GM12875 (cell line): Measurements from ENCODE around the gene SSX2IP.

Source experiments
- H3K4me3 ChIP-seq: one replicate; pipeline ENCODE4 v1.5.1; 2011; ENCODE audit warnings: low read depth, low read length, control low read depth
- TF ChIP-seq, protein P1 (sequence below): IDR thresholded peaks from 2 replicates; pipeline ENCODE4 v1.5.1; 2011; ENCODE audit warnings: low read depth, mild to moderate bottlenecking, control low read depth, inconsistent platforms, low read length, moderate library complexity, borderline replicate concordance; ENCODE audit not compliant: insufficient read depth

Gene SSX2IP, protein sequence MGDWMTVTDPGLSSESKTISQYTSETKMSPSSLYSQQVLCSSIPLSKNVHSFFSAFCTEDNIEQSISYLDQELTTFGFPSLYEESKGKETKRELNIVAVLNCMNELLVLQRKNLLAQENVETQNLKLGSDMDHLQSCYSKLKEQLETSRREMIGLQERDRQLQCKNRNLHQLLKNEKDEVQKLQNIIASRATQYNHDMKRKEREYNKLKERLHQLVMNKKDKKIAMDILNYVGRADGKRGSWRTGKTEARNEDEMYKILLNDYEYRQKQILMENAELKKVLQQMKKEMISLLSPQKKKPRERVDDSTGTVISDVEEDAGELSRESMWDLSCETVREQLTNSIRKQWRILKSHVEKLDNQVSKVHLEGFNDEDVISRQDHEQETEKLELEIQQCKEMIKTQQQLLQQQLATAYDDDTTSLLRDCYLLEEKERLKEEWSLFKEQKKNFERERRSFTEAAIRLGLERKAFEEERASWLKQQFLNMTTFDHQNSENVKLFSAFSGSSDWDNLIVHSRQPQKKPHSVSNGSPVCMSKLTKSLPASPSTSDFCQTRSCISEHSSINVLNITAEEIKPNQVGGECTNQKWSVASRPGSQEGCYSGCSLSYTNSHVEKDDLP

DNA sequence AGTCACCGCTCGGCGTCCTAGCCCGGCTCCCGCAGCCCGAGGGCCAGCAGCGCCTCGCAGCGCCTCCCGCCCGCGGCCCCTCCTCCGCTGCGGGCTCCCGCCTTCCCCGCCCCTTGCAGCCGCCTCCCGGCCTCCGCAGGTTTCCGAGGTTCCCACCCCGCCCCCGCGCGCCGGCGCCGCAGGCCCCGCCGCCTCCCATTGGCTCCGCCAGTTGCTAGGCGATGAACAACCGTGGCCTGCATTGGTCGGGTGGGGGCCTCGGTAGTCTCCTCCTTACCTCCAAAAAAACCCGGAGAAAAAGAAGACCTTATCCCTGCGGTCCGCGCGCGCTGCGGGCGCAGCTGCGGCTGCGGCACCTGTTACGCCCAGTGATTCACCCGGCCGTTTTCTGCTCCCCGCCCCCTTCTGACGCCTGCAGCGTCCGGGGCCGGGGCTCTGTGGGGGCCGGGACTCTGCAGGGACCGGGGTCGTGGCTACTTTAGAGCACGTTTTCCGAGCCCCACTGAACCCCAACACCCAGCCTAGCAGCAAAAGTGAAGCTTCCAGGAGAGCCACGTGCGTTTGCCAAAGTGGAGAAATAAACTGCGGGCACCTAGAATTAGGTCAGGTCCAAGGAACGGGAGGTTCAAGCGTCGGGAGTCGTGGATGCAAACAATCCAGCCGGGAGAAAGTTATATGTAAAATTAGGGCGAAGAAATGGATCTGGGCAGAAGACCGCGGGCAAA is at the start of gene SSX2IP:
Gene SSX2IP, minus strand, starts transcription at position 65 of the 725 bp plus-strand sequence. CDS start 19,242 bp downstream, outside the sequence.
- TF ChIP-seq, protein P1, sequence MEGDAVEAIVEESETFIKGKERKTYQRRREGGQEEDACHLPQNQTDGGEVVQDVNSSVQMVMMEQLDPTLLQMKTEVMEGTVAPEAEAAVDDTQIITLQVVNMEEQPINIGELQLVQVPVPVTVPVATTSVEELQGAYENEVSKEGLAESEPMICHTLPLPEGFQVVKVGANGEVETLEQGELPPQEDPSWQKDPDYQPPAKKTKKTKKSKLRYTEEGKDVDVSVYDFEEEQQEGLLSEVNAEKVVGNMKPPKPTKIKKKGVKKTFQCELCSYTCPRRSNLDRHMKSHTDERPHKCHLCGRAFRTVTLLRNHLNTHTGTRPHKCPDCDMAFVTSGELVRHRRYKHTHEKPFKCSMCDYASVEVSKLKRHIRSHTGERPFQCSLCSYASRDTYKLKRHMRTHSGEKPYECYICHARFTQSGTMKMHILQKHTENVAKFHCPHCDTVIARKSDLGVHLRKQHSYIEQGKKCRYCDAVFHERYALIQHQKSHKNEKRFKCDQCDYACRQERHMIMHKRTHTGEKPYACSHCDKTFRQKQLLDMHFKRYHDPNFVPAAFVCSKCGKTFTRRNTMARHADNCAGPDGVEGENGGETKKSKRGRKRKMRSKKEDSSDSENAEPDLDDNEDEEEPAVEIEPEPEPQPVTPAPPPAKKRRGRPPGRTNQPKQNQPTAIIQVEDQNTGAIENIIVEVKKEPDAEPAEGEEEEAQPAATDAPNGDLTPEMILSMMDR, result no peak
- peak within 1 kb of the TSS; percentile 80 for H3K4me3 ChIP-seq

DNA sequence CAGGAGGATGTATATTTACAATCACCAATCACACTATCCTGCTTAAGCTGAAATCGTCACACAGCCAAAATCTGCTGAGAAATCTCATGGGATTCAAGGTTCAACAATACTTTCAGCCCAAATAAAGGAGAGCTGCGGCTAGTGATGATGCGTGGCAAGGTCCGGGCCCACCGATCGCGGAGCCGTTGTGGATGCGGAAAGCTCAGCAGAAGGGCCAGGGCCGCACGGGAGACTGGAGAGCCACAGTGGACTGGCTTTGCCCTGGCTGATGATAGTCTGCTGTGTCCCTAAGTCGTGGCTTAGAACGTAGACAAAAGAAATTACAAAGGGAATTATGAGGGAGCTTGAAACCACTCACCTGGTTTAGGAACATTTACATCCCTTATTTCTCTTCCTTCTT is 48.0 kb upstream of the SSX2IP start:
- H3K4me3 ChIP-seq, result no peak overlapping the region
- TF ChIP-seq, protein P1, result no peak

DNA sequence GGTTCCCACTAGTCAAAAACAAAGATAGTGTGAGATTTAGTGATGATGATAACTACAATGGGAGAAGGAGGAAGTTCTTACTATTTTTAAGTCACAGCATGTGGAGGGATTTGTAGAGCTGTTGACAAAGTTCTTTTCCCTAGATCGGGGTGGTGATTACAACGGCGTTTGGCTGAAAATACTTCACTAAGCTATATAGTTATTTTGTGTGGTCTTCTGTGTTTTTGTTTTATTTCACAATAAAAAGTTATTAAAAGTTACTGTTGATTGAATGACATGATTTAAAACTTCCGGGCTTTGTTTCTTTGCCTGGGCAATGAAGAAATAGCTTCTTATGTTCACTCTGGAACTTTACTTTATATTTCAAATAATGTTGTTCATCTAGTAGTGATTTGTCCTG is 47.3 kb upstream of the SSX2IP start:
- no peak overlapping the region for H3K4me3 ChIP-seq
- TF ChIP-seq, protein P1, result no peak

DNA sequence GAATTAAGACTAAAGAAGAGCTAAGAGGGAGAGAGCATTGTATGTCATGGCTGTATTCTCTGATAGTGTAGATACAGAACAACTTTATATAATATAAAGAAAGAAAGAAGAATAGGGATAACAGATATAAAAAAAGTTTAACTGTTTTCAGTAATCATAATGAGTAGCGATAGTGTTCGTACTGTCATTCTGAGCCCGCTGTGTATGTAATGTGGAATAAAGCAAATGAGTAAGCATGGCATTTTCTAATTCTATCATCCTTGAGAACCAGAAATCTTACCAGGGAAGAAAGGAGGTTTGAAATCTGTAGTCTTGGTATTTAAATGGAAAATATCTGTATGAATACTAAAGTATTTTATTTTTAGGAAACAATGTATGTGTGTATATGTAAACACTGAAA is 46.7 kb upstream of the SSX2IP start:
- H3K4me3 ChIP-seq, result no peak overlapping the region
- TF ChIP-seq, protein P1, result no peak

DNA sequence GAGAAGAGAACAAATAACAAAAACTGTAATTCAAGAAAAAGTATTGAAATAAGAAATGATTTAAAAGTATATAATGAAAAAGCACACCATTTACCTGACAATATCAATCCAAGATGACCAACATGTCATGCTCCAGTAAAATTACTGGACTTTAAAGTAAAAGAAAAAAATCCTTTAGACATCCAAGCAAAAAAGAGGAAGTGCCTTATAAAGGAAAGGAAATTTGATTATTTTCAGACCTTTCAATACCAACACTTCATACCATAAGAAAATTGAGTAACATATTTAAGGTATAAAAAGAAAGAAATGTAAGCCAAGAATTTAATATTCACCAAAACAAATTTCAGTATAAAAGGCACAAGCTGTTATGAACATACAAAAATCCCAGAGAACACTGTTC is 46.2 kb upstream of the SSX2IP start:
- H3K4me3 ChIP-seq, result no peak overlapping the region
- TF ChIP-seq, protein P1, result no peak

DNA sequence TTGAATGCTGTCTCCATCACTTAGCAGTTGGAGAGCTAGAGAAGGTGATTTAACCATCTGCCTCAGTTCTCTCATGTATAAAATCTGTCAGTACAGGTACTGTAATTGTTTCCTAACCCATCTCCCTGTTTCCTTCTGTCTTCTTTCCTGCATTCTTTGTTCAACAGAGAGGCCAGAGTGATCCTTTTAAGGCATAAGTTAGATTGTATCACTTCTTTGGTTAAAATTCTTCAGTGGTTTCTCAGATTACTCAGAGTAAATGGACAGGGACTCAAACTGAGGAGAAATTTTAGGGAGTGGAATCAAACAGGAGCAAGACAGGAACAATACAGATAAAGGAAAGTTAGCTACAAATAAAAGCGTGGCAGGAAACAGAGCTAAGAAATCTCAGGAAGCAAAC is 45.2 kb upstream of the SSX2IP start:
- no peak overlapping the region for H3K4me3 ChIP-seq

More for the DNA sequence above, 45.2 kb upstream of the SSX2IP start:
- TF ChIP-seq, protein P1, result no peak
